ENCODE data around the gene ABHD2.
A peak's percentile ranks its signal among the peaks of the same experiment; 100 is the strongest.
"Not testable (repeated sequence)": the region's sequence is repeated elsewhere in the genome, so short reads cannot be mapped to it uniquely, and the experiment has no call there.

Gene ABHD2

DNA sequence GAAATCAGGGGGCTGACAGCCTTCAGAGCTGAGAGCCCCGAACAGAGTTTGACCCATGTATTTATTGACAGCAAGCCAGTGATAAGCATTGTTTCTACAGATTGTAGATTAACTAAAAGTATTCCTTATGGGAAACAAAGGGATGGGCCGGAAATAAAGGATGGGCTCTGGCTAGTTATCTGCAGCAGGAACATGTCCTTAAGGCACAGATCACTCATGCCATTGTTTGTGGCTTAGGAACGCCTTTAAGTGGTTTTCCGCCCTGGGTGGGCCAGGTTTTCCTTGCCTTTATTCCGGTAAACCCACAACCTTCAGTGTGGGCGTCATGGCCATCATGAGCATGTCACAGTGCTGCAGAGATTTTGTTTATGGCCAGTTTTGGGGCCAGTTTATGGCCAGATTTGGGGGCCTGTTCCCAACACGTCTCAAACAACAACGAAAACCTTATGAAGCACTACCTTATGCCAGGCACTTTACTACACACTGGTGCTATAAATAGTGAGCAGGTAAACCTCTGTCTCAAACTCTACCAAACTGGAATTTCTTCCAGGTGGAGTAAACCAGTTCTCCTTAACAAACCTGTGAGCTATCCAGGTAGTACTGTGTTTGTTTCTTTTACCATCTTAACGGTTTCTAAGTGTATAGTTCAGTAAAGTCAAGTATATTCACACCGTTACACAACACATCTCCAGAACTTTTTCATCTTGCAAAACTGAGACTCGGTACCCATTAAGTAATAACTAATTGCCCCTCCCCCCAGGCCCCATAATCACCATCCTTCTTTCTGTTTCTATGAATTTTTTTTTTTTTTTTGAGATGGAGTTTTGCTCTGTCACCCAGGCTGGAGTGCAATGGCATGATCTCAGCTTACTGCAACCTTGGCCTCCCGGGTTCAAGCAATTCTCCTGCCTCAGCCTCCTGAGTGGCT is 151.9 kb downstream of the ABHD2 start:
- DNase-seq: not testable (repeated sequence)

DNA sequence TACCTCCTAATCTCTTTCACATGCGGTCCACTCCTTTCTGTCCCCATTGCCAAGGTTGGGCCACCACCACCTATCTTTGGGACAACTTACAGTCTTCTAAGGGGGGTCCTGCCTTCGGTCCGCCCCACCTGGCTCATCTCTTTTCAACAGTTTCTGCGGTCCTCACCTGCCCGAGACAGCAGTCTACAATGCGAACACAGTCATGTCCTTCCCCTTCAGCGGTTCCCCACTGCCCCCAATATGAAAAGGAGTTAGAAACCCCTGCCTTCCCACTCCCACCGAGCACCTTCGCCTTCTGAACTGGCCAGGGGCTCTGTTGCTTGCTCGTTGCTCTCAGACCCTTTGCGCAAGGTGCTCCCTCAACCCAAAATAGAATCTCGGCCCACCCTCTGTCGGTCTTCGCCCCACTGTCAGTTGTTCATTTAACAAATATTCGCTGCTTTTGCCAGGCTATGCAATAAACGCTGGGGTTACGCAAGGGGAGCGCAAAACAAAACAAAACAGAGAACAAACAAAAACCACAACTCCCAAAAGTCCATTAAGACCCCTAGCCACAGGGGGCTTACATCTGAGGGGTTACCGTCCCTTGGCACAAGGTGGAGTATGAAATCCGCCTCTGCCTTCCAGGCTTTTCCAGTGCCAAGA is 154.9 kb downstream of the ABHD2 start:
- DNase-seq: no peak

DNA sequence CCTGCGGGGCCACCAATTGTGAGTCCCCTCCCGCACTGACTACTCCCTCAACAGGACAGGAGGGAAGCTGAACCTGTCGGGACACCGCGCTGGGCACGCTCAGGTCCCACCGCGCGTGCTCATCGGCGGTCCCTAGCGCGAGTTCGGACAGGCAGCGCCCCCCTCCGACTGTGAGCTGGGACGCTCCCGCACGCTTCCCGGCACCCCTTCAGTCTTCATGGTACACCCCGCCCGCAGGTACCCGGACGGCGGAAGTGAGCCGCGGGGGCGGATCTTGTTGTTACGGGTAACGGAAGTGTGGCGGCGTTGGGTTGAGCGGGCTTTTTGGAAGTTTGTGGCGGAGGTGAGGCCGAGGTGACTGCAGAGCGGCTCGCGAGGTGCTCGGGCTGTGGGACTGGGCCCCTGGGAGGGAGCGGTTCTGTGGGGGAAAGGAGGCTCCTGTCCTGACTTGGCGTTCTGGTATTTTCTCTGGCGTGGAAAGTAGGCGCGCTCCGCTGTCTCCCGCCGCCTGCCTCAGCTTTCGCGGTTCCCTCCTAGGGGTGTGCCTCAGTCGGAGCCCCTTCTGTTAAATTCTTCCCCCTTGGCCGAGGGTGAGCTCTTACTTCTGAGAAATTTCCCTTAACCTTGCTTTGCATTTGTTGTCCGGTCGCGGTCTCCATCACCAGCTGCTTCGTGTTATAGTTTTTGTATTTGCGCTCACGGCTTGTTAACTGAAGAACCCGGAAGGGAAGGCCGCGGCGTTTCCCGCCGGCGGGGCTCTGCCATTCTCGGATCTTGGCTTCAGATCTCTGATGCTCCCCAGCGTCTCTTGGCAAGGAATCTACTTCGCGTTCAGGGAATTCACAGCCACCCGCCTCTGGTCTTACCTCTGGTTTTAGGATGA is 155.7 kb downstream of the ABHD2 start, which contains the start of gene FANCI:
FANCI (plus strand) TSS at position 289 of the 883 bp plus-strand sequence. CDS start 3,669 bp downstream, outside the sequence.
- peak; percentile 83 to 90 for DNase-seq

DNA sequence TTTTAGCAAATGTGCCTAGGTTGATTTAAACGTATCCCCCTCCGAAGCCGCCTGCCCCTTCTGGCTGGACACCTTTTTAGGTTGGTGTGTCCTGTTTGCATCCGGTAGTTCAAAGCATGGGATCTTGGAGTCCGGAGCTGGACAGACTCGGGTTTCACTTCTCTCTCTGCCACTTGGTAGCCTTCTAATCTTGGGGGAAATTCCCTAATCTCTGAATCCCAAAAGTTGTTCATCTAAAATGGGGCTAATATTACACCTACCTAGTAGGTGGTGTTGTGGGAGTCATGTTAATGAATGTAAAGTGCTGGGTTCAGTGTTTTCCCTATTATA is 156.3 kb downstream of the ABHD2 start:
- no peak for DNase-seq

DNA sequence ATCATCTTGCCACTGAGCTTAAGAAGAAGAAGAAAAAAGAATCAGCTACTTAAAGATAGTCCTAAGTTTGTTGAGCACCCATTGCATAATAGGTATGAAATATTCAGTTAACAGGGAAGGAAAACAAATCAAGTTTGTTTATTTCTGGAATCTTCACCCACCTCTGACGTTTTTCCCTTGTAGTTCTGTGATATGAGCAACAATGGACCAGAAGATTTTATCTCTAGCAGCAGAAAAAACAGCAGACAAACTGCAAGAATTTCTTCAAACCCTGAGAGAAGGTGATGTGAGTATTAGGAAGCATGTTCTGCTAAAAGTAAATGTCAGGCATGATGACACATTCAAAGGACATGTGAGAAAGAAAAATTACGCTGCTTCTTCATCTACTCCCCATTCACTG is 159.2 kb downstream of the ABHD2 start:
- no peak for DNase-seq

DNA sequence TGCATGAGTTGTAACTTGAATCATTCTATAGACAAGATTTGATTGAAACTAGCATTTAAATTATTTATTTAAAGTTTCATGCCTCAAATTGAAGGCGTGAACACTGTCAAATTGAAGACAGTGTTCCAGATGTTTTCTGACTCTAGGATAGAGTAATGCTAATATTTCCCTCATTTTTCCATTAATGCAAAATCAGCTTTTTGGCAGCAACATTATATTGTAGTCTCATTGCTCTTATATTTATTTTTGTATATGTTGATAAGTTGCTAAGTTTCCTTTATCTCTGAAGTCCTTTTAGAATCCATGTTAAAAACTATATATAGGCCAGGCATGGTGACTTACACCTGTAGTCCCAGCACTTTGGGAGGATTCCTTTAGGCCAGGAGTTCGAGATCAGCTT is 160.3 kb downstream of the ABHD2 start:
- DNase-seq: no peak

DNA sequence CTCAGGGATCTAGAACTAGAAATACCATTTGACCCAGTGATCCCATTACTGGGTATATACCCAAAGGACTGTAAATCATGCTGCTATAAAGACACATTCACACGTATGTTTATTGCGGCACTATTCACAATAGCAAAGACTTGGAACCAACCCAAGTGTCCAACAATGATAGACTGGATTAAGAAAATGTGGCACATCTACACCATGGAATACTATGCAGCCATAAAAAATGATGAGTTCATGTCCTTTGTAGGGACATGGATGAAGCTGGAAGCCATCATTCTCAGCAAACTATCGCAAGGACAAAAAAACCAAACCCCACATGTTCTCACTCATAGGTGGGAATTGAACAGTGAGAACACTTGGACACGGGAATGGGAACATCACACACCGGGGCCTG is 161.9 kb downstream of the ABHD2 start:
- not testable (repeated sequence) for DNase-seq
